ENCODE data around the gene ERF.

GRCh38 chr19:42214810-42215485, 40.0 kb downstream of the ERF start:
- no peak for TF ChIP-seq POLR2A (IDR thresholded peaks at IDR 0.05; ENCODE audit: extremely low read depth, insufficient read length)
- TF ChIP-seq CTCF (IDR thresholded peaks at IDR 0.05; ENCODE audit: low read depth, low read length): no peak
